Astrocyte of the spinal cord (primary cell): ENCODE measurements around the gene BCAS3.

Source experiments
- DNase-seq: peaks from one replicate; pipeline ENCODE4 v3.0.0; 2011; ENCODE audit warnings: low read depth, low spot score
- H3K4me3 ChIP-seq: 2 replicates; pipeline ENCODE4 v1.5.1; 2011; ENCODE audit warnings: low read depth, mild to moderate bottlenecking, low read length, moderate library complexity
- CTCF ChIP-seq: IDR thresholded peaks from 2 replicates; pipeline ENCODE4 v1.5.1; 2012; ENCODE audit warnings: low read depth, mild to moderate bottlenecking, low read length, inconsistent platforms
- in situ Hi-C: cut with HindIII; loops from 2 replicates; pipeline ENCODE4 v1.10.0; 2017; ENCODE audit warnings: low sequenced_read_pairs

The BCAS3 gene

GRCh38 chr17:61205401-61205800 is 527.8 kb downstream of the BCAS3 start:
- in situ Hi-C loops: no loop called here
- no peak for DNase-seq
- H3K4me3 ChIP-seq: no peak overlapping the region
- TF ChIP-seq CTCF: no peak

- in situ Hi-C loops: no loop called here
- no peak for TF ChIP-seq CTCF
- H3K4me3 ChIP-seq: no peak overlapping the region
- peak; percentile 35 for DNase-seq
Observed at GRCh38 chr17:61205931-61206330, 528.3 kb downstream of the BCAS3 start.

- DNase-seq: no peak
- TF ChIP-seq CTCF: no peak
- in situ Hi-C loops: no loop called here
- H3K4me3 ChIP-seq: no peak overlapping the region
Observed at GRCh38 chr17:61206922-61207321, 529.3 kb downstream of the BCAS3 start.

GRCh38 chr17:61208301-61209105 is 530.9 kb downstream of the BCAS3 start:
- in situ Hi-C loops: no loop called here
- H3K4me3 ChIP-seq: no peak overlapping the region
- no peak for TF ChIP-seq CTCF
- peak; percentile 13 for DNase-seq

GRCh38 chr17:61209106-61209439 is 531.4 kb downstream of the BCAS3 start:
- in situ Hi-C loops: no loop called here
- DNase-seq: no peak
- H3K4me3 ChIP-seq: no peak overlapping the region
- TF ChIP-seq CTCF: no peak

- no peak for TF ChIP-seq CTCF
- in situ Hi-C loops: no loop called here
- no peak for DNase-seq
- no peak overlapping the region for H3K4me3 ChIP-seq
Observed at GRCh38 chr17:61209525-61209924, 531.9 kb downstream of the BCAS3 start.
